GM12873 (cell line): Measurements from ENCODE around the gene LILRB2.

Source experiments
- TF ChIP-seq, protein P1 (sequence below): IDR thresholded peaks from 2 replicates; pipeline ENCODE4 v1.5.1; 2012; ENCODE audit warnings: low read depth, mild to moderate bottlenecking, moderate library complexity, low read length, control low read depth; ENCODE audit not compliant: insufficient read depth; ENCODE audit errors: missing control alignments

LILRB2 gene

DNA sequence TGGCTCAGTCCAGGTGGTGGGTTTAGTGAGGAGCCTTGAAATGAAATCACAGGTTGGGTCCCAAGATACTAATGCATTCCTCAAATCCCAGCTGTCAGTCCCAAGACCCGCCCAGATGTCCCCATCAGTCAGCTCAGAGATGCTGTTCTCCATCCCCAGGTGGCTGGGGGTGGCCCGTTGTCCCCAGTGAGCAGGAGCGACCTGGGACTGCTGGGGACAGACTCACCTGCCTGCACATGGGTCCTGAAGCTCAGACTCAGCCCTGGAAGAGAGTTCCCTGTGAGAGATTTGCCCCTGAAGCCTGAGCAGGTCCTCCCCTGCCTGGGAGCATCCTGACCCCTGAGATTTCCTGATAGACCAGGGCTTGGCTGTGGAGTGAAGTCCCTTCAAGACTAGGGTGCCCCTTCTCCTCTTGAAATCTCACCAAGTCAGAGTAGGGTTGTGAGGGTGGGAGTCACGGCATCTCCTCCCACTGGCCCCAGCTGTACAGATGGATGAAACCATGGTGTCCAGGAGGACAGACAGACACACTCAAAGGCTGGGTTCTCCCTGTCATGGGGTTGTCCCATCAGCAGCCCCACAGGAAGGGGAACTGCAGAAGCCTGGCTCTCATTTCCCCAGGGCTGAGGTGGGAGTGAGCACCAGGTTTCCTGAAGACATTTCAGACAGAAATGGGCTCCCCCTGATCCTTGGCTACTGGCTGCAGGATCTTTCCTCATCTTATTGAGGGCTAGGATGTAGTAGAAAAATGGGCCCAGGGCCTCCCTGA, 17.6 kb upstream of the LILRB2 start:
- TF ChIP-seq, protein P1, sequence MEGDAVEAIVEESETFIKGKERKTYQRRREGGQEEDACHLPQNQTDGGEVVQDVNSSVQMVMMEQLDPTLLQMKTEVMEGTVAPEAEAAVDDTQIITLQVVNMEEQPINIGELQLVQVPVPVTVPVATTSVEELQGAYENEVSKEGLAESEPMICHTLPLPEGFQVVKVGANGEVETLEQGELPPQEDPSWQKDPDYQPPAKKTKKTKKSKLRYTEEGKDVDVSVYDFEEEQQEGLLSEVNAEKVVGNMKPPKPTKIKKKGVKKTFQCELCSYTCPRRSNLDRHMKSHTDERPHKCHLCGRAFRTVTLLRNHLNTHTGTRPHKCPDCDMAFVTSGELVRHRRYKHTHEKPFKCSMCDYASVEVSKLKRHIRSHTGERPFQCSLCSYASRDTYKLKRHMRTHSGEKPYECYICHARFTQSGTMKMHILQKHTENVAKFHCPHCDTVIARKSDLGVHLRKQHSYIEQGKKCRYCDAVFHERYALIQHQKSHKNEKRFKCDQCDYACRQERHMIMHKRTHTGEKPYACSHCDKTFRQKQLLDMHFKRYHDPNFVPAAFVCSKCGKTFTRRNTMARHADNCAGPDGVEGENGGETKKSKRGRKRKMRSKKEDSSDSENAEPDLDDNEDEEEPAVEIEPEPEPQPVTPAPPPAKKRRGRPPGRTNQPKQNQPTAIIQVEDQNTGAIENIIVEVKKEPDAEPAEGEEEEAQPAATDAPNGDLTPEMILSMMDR: no peak

DNA sequence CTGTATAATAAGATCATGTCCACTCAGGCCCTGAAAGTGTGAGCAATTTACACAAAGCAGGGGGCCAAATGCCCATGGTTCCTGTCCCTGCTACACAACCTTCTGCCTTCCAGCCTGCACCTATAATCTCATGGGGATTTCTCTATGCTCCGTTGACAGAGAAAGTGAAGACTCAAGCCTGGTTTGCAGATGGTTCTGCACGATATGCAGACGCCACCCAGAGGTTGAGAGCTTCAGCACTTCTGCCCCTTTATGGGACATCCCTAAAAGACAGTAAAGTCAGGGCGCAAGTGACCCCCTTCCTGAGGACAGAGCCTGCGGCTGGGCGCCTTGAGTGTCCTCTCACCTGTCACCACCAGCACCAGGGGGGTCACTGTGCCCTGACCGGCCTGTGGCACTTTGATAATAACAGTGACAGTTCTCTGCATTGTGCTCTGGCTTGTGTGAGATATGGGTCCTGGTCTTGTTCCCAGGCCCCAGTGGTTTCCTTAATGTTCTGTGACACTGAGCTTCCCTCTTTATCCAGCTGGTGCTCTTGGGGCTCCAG, 16.9 kb upstream of the LILRB2 start:
- TF ChIP-seq, protein P1: peak; percentile 36

DNA sequence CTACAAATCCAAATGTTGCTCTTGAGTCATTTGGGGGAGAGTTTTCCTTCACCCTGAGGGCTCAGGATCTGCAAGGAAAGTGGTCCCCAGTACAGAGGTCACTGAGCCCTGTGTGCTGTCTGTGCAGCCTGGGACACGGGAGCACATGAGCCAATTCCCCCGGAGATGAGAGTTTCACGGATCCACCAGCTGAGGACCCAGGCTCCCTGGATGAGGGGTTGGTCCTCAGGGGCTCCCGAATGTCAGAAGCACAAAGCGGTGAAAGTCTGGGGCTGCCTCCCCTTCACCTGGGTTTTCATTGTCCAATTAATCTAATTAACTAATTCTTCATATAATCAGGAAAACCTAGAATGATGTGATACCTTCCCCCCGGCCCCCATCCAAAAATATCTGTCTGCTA, 13.6 kb upstream of the LILRB2 start:
- TF ChIP-seq, protein P1: no peak

DNA sequence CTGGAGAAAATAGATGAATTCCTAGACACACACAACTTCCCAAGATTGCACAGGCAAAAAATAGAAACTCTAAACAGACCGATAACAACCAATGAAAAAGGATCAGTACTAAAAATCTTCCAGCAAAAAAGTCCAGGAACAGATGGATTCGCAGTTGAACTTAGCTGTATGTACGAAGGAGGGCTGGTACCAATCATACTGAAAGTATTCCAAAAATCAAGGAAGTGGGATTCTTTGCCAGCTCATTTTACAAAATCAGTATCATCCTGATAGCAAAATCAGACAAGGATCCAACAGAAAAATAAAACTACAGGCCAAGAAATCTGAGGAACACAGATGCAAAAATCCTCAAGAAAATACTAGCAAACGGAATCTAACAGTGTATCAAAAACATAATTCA, 6.5 kb upstream of the LILRB2 start:
- TF ChIP-seq, protein P1: no peak

DNA sequence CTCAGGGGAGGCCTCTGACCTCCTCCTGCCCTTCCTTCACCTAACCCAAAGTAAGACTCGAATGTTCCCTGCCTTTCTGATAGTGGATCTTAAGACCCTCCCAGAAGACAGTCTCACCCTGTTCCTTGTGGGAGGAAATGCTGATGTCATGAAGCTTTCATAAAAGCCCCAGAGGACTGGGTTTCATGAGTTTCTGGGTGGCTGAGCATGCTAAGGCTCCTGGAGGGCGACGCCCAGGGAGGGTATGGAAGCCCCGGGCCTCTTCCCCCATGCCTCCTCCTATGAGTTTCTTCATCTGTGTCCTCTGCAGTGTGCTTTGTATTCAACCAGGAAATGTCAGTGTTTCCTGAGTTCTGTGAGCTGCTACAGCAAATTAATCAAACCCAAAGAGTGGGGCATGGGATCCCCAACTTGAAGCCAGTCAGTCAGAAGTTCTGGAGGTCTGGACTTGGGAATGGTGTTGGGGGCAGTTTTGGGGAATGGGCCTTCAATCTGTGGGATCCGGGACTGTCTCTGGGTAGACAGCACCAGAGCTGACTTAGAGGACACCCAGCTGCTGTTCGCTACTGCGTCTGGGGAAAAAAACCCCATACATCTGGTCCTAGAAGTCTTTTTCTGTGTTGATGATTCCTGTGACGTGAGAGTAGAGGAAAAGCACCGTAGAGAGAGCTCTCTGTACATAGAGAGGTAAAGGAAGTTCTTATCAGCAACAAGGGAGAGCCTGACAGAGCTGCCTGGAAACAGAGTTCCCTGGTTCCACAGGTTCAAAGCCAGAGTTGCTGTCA, 2.0 kb upstream of the LILRB2 start:
- TF ChIP-seq, protein P1: no peak

DNA sequence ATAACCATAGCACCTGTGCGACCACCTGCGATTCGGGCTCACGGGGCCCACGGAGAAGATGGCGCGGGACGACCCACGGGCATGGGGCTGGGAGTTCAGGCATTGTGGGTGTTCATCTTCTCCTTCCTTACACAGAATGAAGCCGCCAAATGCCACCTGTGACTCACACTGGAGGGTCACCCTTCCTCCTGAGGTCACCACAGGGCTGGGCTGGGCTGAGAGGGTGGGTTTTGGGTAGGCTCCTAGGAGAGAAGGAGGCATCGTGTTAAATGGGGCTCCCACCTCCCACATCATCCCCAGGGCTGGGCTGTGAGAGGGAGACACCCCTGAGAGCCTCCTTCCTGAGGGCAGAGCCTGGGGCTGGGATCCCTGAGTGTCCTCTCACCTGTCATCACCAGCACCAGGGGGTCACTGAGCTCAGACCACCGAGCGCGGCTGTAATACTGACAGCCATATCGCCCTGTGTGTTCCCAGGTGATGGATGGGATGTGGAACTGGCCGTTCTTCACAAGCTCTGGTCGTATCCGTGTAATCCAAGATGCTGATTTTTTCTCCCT, 1.4 kb downstream of the LILRB2 start:
- TF ChIP-seq, protein P1: no peak

DNA sequence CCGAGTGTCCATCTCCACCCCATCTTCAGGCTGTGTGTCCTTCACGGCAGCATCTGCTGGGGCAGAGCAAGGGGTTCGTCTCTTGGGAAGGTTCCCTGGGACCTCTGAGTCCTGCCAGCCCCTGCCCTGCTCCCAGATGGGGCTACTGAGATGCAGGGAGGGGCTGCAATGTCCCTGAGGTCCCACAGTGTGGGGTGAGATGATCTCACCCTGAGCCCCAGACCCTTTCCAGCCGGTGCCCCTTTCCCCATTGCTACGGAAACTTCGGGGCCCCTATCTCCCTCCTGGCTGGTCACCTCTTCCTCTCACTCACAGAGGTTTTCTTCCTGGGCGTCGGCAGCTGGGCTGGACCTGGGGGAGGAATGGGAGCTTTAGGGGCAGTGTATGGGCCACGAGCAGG, 5.0 kb downstream of the LILRB2 start:
- TF ChIP-seq, protein P1: no peak
